Myocyte (in vitro differentiated cells): ENCODE data around the gene BCORL1. TPM values are rescaled to one million over a fixed set of nuclear protein-coding genes. Genes with fewer than 3 reads are reported as not detected.

Source experiments
- DNase-seq: peaks from one replicate; pipeline ENCODE4 v3.0.0-alpha.2; 2012; ENCODE audit warnings: low read depth
- total RNA-seq: library from RNA; depleted of rRNA; stranded (reverse); fragments of >200 nt; gene quantifications from 2 replicates; pipeline ENCODE4 v1.2.3, GENCODE V29; 2014

Gene BCORL1
- total RNA-seq, 1 donor from 2014 or later = 0.94 TPM

- DNase-seq = no peak
These were observed 74.8 kb downstream of the BCORL1 start for GRCh38 chrX:130057209-130057608.

- no peak for DNase-seq
These were observed 76.2 kb downstream of the BCORL1 start for GRCh38 chrX:130058652-130059051.

- DNase-seq = peak; percentile 77
These were observed 78.0 kb downstream of the BCORL1 start for GRCh38 chrX:130060122-130061069.

- DNase-seq = no peak
These were observed 84.7 kb downstream of the BCORL1 start for GRCh38 chrX:130066975-130067615.

- DNase-seq = no peak
These were observed 89.3 kb downstream of the BCORL1 start for GRCh38 chrX:130071611-130072344.

GRCh38 chrX:130072345-130072740, 89.9 kb downstream of the BCORL1 start:
- DNase-seq = no peak

- no peak for DNase-seq
These were observed 93.3 kb downstream of the BCORL1 start for GRCh38 chrX:130075777-130076176.

GRCh38 chrX:130079824-130080406, 97.5 kb downstream of the BCORL1 start:
- DNase-seq = peak; percentile 78

GRCh38 chrX:130080791-130081367, 98.4 kb downstream of the BCORL1 start:
- DNase-seq = no peak

- no peak for DNase-seq
These were observed 99.1 kb downstream of the BCORL1 start for GRCh38 chrX:130081421-130082045.

- DNase-seq = no peak
These were observed 100.0 kb downstream of the BCORL1 start for GRCh38 chrX:130082244-130083106.

- no peak for DNase-seq
These were observed 100.7 kb downstream of the BCORL1 start for GRCh38 chrX:130083107-130083490.

- DNase-seq = no peak
These were observed 101.4 kb downstream of the BCORL1 start for GRCh38 chrX:130083656-130084382.

GRCh38 chrX:130084631-130085237, 102.3 kb downstream of the BCORL1 start:
- no peak for DNase-seq

- DNase-seq = peak; percentile 82
These were observed 103.4 kb downstream of the BCORL1 start for GRCh38 chrX:130085551-130086446.

GRCh38 chrX:130086447-130087206, 104.2 kb downstream of the BCORL1 start:
- DNase-seq = peak; percentile 26

GRCh38 chrX:130090364-130090763, 107.9 kb downstream of the BCORL1 start:
- no peak for DNase-seq
